K562 (cell line): Measurements from ENCODE around the gene DLG4. TPM values are rescaled to one million over a fixed set of nuclear protein-coding genes. Genes with fewer than 3 reads are reported as not detected.

Experiments
- ATF1 ChIP-seq, 2 experiments: fragments of 450-650 bp in 1 of 2; IDR thresholded peaks; 2 replicates each; pipeline ENCODE4 v1.6.1; 2016; ENCODE audit warnings: missing compliant biosample characterization in 1 of 2, missing genetic modification characterization in 1 of 2
- CBFA2T3 ChIP-seq: fragments of 450-650 bp; IDR thresholded peaks from 2 replicates; pipeline ENCODE4 v1.6.1; 2017
- DPF2 ChIP-seq: fragments of 450-650 bp; IDR thresholded peaks from 2 replicates; pipeline ENCODE4 v1.6.1; 2016
- GATAD2A ChIP-seq: fragments of 450-650 bp; IDR thresholded peaks from 2 replicates; pipeline ENCODE4 v1.6.1; 2017
- LEF1 ChIP-seq: fragments of 450-650 bp; IDR thresholded peaks from 2 replicates; pipeline ENCODE4 v1.6.1; 2016; ENCODE audit warnings: mild to moderate bottlenecking
- MAFF ChIP-seq: IDR thresholded peaks from 2 replicates; pipeline ENCODE4 v1.6.1; 2012; ENCODE audit warnings: low read length, improper control_type of control experiment
- NCOR1 ChIP-seq: fragments of 450-650 bp; IDR thresholded peaks from 2 replicates; pipeline ENCODE4 v1.6.1; 2016; ENCODE audit warnings: mild to moderate bottlenecking, moderate library complexity
- PPARD ChIP-seq: fragments of 250-450 bp; sonication (Bioruptor Pico); IDR thresholded peaks from 2 replicates; pipeline ENCODE4 v1.8.0; 2022; ENCODE audit warnings: inconsistent platforms, mild to moderate bottlenecking, moderate library complexity
- RAD21 ChIP-seq, 2 experiments: fragments of 250-450 bp in 1 of 2; fragments of 450-650 bp in 1 of 2; sonication (Bioruptor Pico) in 1 of 2; formaldehyde crosslinking in 1 of 2; IDR thresholded peaks in 1 of 2; conservative IDR thresholded peaks in 1 of 2; 2 replicates each; pipeline versions ENCODE4 v1.4.0 to v1.8.0; 2020 to 2022; ENCODE audit warnings: mild to moderate bottlenecking in 2 of 2, moderate library complexity in 1 of 2
- SAFB2 ChIP-seq: fragments of 200-400 bp; formaldehyde crosslinking; IDR thresholded peaks from 2 replicates; pipeline ENCODE4 v1.6.1; 2018; ENCODE audit warnings: borderline replicate concordance, low read length, low read depth, moderate library complexity; ENCODE audit not compliant: severe bottlenecking
- SLC30A9 ChIP-seq: fragments of 250-450 bp; sonication (Bioruptor Pico); IDR thresholded peaks from 2 replicates; pipeline ENCODE4 v1.8.0; 2022; ENCODE audit warnings: mild to moderate bottlenecking, moderate library complexity
- SPI1 ChIP-seq: IDR thresholded peaks from 2 replicates; pipeline ENCODE4 v1.6.1; 2011; ENCODE audit warnings: low read depth, low read length, control low read depth, borderline replicate concordance
- UBTF ChIP-seq, 2 experiments: IDR thresholded peaks; 2 replicates each; pipeline ENCODE4 v1.6.1; 2012; ENCODE audit warnings: improper control_type of control experiment in 2 of 2, low read depth in 2 of 2, low read length in 2 of 2, borderline replicate concordance in 1 of 2
- ZMIZ1 ChIP-seq, 2 experiments: fragments of 150-350 bp in 1 of 2; IDR thresholded peaks; 2 replicates each; pipeline ENCODE4 v1.6.1; 2012 to 2016; ENCODE audit warnings: low read depth in 2 of 2, low read length in 2 of 2, mild to moderate bottlenecking in 1 of 2, moderate library complexity in 1 of 2
- ZNF263 ChIP-seq: sonication (generic); formaldehyde crosslinking; IDR thresholded peaks from 2 replicates; pipeline ENCODE4 v1.8.0; 2022; ENCODE audit warnings: mild to moderate bottlenecking, missing genetic modification reagents, borderline replicate concordance
- ZNF280A ChIP-seq: fragments of 450-650 bp; IDR thresholded peaks from 2 replicates; pipeline ENCODE4 v1.6.1; 2018; ENCODE audit warnings: mild to moderate bottlenecking, low read depth; ENCODE audit not compliant: partially characterized antibody
- ZNF639 ChIP-seq, 2 experiments: fragments of 200-800 bp in 1 of 2; sonication (Bioruptor generic) in 1 of 2; sonication (generic) in 1 of 2; formaldehyde crosslinking in 1 of 2; IDR thresholded peaks in 1 of 2; conservative IDR thresholded peaks in 1 of 2; 2 replicates each; pipeline versions ENCODE4 v1.5.0 to v1.6.1; 2016 to 2020; ENCODE audit warnings: missing compliant biosample characterization in 1 of 2, missing genetic modification characterization in 1 of 2, missing genetic modification reagents in 1 of 2
- ZNF79 ChIP-seq: fragments of 250-450 bp; sonication (Bioruptor Pico); IDR thresholded peaks from 2 replicates; pipeline ENCODE4 v1.4.0; 2020; ENCODE audit warnings: low read depth, mild to moderate bottlenecking, moderate library complexity
- polyA plus RNA-seq, 8 experiments: library from polyadenylated mRNA; depleted of rRNA in 4 of 8; stranded (reverse) in 5 of 8; unstranded in 3 of 8; fragments of >200 nt; fragmentation: Nextera tagmentation in 2 of 8; fragmentation: Illumina TruSeq in 1 of 8; extraction: Ambion mirVana in 2 of 8; extraction: Trizol in 1 of 8; gene quantifications; 2 replicates each; pipeline versions ENCODE4 v1.2.1 to v1.2.3, GENCODE V29; 2011 to 2014; ENCODE audit warnings: inconsistent platforms in 1 of 8, missing spikeins in 1 of 8
- total RNA-seq, 7 experiments: library from RNA; depleted of rRNA in 6 of 7; stranded (reverse); fragments of >200 nt in 6 of 7; fragmentation: Illumina TruSeq in 2 of 7; extraction: Trizol in 2 of 7; gene quantifications; 2 replicates each; pipeline versions ENCODE4 v1.2.1 to v1.2.3, GENCODE V29; 2011 to 2021; ENCODE audit warnings: low replicate concordance in 1 of 7

Gene DLG4
- total and polyA plus RNA-seq, 9 of the 15 experiments (the other 6 are each of a cell fraction or from before 2014, with no cell fraction given): 0.03 to 12.0 (median 4.1) TPM

GRCh38 chr17:7252176-7253043 is 32.8 kb upstream of the DLG4 start, which contains the start of gene ELP5 (continued):
- TF ChIP-seq UBTF (IDR thresholded peaks at IDR 0.05; ENCODE audit: borderline replicate concordance in 1 of 2, low read depth in 2 of 2, low read length in 2 of 2) (no peak; a peak in 1 of 4 replicates), SAFB2 (no peak), RAD21 (CRISPR knock-in tag; conservative IDR thresholded peaks at IDR 0.05 in 1 of 2, IDR thresholded peaks at IDR 0.05 in 1 of 2) (no peak), ZMIZ1 (IDR thresholded peaks at IDR 0.05; ENCODE audit: low read depth in 2 of 2, low read length in 2 of 2) (no peak), PPARD (CRISPR knock-in tag) (no peak), ZNF639 (CRISPR knock-in tag; conservative IDR thresholded peaks at IDR 0.05 in 1 of 2, IDR thresholded peaks at IDR 0.05 in 1 of 2) (peak in 1 of 2 experiments; percentile 83; a peak in 2 of 4 replicates), DPF2 (peak; percentile 25; the same call in 1 of the 2 replicates), GATAD2A (no peak), LEF1 (peak; percentile 55), NCOR1 (peak; percentile 16; the same call in 1 of the 2 replicates), ZNF280A (no peak), SLC30A9 (CRISPR knock-in tag) (no peak), MAFF (no peak), ZNF79 (CRISPR knock-in tag) (no peak), SPI1 (no peak), CBFA2T3 (no peak), ZNF263 (CRISPR knock-in tag) (peak; percentile 99), ATF1 (CRISPR knock-in tag; IDR thresholded peaks at IDR 0.05) (peak; percentile 87), ATF1 (tag; IDR thresholded peaks at IDR 0.05) (peak; percentile 99)
